A673 (cell line): ENCODE data around the gene PCDHGA7. TPM values are rescaled to one million over a fixed set of nuclear protein-coding genes. Genes with fewer than 3 reads are reported as not detected.

ENCODE experiments used
- BruUV-seq: library from RNA; stranded (reverse); fragments of 400-500 nt; replicated peaks from 2 replicates; lab custom pipeline; 2021; lab: Mats Ljungman, UMichigan
- CTCF ChIA-PET: fragments of 300-600 bp; sonication (Branson Sonifier 250); formaldehyde crosslinking; loops from one replicate; lab custom pipeline; 2022; ENCODE audit warnings: antibody characterized with exemption; lab: Charles Lee
- POLR2A ChIA-PET: fragments of 300-600 bp; sonication (Branson Sonifier 250); formaldehyde crosslinking; loops from one replicate; lab custom pipeline; 2022; ENCODE audit warnings: antibody characterized with exemption; ENCODE audit not compliant: low non-redundant PET; lab: Charles Lee
- DNase-seq: peaks from one replicate; pipeline ENCODE4 v3.0.0-alpha.2; 2015; ENCODE audit warnings: low spot score
- H3K27ac ChIP-seq: fragments of 200-600 bp; sonication (generic); 2 replicates; pipeline ENCODE4 v1.5.1; 2016; ENCODE audit warnings: mixed run types, low read depth, mild to moderate bottlenecking, mixed read lengths, antibody characterized with exemption, low read length; ENCODE audit not compliant: poor library complexity, severe bottlenecking
- H3K27me3 ChIP-seq: fragments of 200-600 bp; sonication (generic); replicated peaks from 2 replicates; pipeline ENCODE4 v1.6.1; 2017; ENCODE audit warnings: mixed run types, low read depth, mild to moderate bottlenecking, mixed read lengths, antibody characterized with exemption, low read length; ENCODE audit not compliant: insufficient read depth, poor library complexity
- H3K36me3 ChIP-seq: fragments of 200-600 bp; sonication (generic); 2 replicates; pipeline ENCODE4 v1.6.1; 2016; ENCODE audit warnings: mixed run types, mild to moderate bottlenecking, mixed read lengths, antibody characterized with exemption, low read length; ENCODE audit not compliant: insufficient read depth, poor library complexity, severe bottlenecking
- H3K4me1 ChIP-seq: fragments of 200-600 bp; sonication (generic); 2 replicates; pipeline ENCODE4 v1.6.1; 2017; ENCODE audit warnings: mixed run types, mild to moderate bottlenecking, mixed read lengths, antibody characterized with exemption, low read length; ENCODE audit not compliant: insufficient read depth, poor library complexity, severe bottlenecking
- H3K4me3 ChIP-seq: fragments of 200-600 bp; sonication (generic); 2 replicates; pipeline ENCODE4 v1.5.1; 2016; ENCODE audit warnings: low read depth, mixed run types, mild to moderate bottlenecking, mixed read lengths, low read length; ENCODE audit not compliant: poor library complexity, severe bottlenecking
- H3K9me3 ChIP-seq: fragments of 200-600 bp; sonication (generic); 2 replicates; pipeline ENCODE4 v1.6.1; 2016; ENCODE audit warnings: mixed run types, low read depth, mild to moderate bottlenecking, mixed read lengths, antibody characterized with exemption, low read length; ENCODE audit not compliant: poor library complexity, severe bottlenecking
- CTCF ChIP-seq: fragments of 300-800, 200-600 bp; sonication (generic); conservative IDR thresholded peaks from 2 replicates; pipeline ENCODE4 v1.5.1; 2017; ENCODE audit warnings: low read depth, mild to moderate bottlenecking, antibody characterized with exemption, low read length, moderate library complexity, mixed read lengths
- EZH2 ChIP-seq: fragments of 200-600 bp; sonication (generic); IDR thresholded peaks from 2 replicates; pipeline ENCODE4 v1.6.1; 2017; ENCODE audit warnings: borderline replicate concordance, low read depth, mild to moderate bottlenecking, mixed read lengths, antibody characterized with exemption, low read length; ENCODE audit not compliant: poor library complexity, severe bottlenecking
- intact Hi-C: fragments of 100-400 bp; cut with micrococcal nuclease; formaldehyde crosslinking; loops from one replicate; pipeline ENCODE4 v1.10.0; 2022; ENCODE audit not compliant: unreplicated experiment
- total RNA-seq: library from RNA; stranded (reverse); gene quantifications from 2 replicates; pipeline ENCODE4 v1.2.3, GENCODE V29; 2021

The PCDHGA7 gene
- total RNA-seq, 1 experiment from 2014 or later: 10.9 TPM

- Histone ChIP-seq H3K9me3 (peaks cover 47% of the 10 kb centered on the region), H3K27ac (no peak overlapping the region), H3K27me3 (no peaks in the 10 kb centered on the region), H3K4me3 (no peak overlapping the region), H3K36me3 (no peaks in the 10 kb centered on the region), H3K4me1 (no peaks in the 10 kb centered on the region)
- intact Hi-C loops: no loop called here
- no peak for DNase-seq
- TF ChIP-seq CTCF: no peak
- TF ChIP-seq EZH2: no peak
- BruUV-seq: no TSS peak
- ChIA-PET CTCF (no interaction called here), POLR2A (no interaction called here)
Measured at GRCh38 chr5:141356133-141356532, 26.4 kb upstream of the PCDHGA7 start.

GRCh38 chr5:141356950-141357349 is 25.6 kb upstream of the PCDHGA7 start:
- Histone ChIP-seq H3K27ac (no peak overlapping the region), H3K4me3 (no peak overlapping the region), H3K4me1 (no peaks in the 10 kb centered on the region), H3K27me3 (no peaks in the 10 kb centered on the region), H3K9me3 (peaks cover 45% of the 10 kb centered on the region), H3K36me3 (no peaks in the 10 kb centered on the region)
- intact Hi-C loops: no loop called here
- BruUV-seq: no TSS peak
- DNase-seq: no peak
- ChIA-PET CTCF (no interaction called here), POLR2A (no interaction called here)
- TF ChIP-seq CTCF (no peak), EZH2 (no peak)

- DNase-seq: peak; percentile 67
- Histone ChIP-seq H3K36me3 (no peaks in the 10 kb centered on the region), H3K4me3 (no peak within 1 kb of the TSS), H3K27me3 (no peaks in the 10 kb centered on the region), H3K9me3 (peaks cover 47% of the 10 kb centered on the region), H3K27ac (no peak within 1 kb of the TSS), H3K4me1 (no peaks in the 10 kb centered on the region)
- intact Hi-C loops: no loop called here
- ChIA-PET CTCF (interaction anchor here (1.1 kb wide), 1 partner anchor 39 kb away, joined by 3 read pairs; the partner anchor contains the start of gene TAF7), POLR2A (no interaction called here)
- TSS peak; percentile 55 for BruUV-seq
- TF ChIP-seq CTCF (peak; percentile 59), EZH2 (no peak)
Measured at GRCh38 chr5:141359790-141360426, 22.6 kb upstream of the PCDHGA7 start, which contains the start of gene PCDHGB2. Gene PCDHGB2 (plus strand): TSS chr5:141359994. CDS start chr5:141360136, 142 bp downstream.
